ENCODE data around the gene LRRC27.

- TF ChIP-seq, protein P1, sequence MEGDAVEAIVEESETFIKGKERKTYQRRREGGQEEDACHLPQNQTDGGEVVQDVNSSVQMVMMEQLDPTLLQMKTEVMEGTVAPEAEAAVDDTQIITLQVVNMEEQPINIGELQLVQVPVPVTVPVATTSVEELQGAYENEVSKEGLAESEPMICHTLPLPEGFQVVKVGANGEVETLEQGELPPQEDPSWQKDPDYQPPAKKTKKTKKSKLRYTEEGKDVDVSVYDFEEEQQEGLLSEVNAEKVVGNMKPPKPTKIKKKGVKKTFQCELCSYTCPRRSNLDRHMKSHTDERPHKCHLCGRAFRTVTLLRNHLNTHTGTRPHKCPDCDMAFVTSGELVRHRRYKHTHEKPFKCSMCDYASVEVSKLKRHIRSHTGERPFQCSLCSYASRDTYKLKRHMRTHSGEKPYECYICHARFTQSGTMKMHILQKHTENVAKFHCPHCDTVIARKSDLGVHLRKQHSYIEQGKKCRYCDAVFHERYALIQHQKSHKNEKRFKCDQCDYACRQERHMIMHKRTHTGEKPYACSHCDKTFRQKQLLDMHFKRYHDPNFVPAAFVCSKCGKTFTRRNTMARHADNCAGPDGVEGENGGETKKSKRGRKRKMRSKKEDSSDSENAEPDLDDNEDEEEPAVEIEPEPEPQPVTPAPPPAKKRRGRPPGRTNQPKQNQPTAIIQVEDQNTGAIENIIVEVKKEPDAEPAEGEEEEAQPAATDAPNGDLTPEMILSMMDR (IDR thresholded peaks at IDR 0.05) = no peak
- TF ChIP-seq POLR2A (IDR thresholded peaks at IDR 0.05) = no peak
Measured at GRCh38 chr10:132299371-132300336, 32.3 kb upstream of the LRRC27 start.

Data from adrenal gland (tissue), 5 donors.